Measurements from ENCODE around the gene VSIG8.

DNA sequence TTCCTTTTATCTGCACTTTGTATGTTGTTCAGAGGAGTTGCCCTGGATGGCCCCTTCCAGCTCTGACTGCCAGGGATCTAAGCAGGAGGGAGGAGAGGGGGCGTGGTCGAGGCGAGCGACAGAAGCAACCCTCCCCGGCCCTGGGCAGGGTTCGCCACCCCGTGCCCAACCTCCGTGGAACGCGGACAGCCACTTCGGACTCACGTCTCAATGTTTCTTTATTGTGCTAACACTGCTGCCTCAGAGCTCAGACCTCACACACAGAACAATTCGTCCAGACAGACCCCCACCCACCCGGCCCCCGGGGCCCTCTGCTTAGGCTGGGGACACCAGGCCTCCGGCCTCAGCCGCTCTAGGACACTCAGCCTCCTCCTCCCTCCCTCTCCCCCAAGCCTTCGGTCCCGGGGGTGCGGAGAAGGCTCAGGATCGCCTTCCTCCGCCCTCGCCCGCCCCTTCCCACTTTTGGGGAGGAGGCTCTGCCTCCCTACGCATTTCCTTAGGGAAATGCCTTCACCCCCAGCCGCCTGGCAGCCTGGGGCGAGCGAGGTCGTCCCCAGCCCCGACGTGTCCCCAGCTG is 8.3 kb downstream of the VSIG8 start:
- TF ChIP-seq, protein P1, sequence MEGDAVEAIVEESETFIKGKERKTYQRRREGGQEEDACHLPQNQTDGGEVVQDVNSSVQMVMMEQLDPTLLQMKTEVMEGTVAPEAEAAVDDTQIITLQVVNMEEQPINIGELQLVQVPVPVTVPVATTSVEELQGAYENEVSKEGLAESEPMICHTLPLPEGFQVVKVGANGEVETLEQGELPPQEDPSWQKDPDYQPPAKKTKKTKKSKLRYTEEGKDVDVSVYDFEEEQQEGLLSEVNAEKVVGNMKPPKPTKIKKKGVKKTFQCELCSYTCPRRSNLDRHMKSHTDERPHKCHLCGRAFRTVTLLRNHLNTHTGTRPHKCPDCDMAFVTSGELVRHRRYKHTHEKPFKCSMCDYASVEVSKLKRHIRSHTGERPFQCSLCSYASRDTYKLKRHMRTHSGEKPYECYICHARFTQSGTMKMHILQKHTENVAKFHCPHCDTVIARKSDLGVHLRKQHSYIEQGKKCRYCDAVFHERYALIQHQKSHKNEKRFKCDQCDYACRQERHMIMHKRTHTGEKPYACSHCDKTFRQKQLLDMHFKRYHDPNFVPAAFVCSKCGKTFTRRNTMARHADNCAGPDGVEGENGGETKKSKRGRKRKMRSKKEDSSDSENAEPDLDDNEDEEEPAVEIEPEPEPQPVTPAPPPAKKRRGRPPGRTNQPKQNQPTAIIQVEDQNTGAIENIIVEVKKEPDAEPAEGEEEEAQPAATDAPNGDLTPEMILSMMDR (IDR thresholded peaks at IDR 0.05): no peak
- no peak for TF ChIP-seq POLR2A (IDR thresholded peaks at IDR 0.05)
